ENCODE measurements around the gene CEP95. TPM values are rescaled to one million over a fixed set of nuclear protein-coding genes. Genes with fewer than 3 reads are reported as not detected.

Gene CEP95
- polyA plus RNA-seq, 2 of the 4 experiments (the other 2 are of a cell fraction): 30.0 to 73.0 TPM

DNA sequence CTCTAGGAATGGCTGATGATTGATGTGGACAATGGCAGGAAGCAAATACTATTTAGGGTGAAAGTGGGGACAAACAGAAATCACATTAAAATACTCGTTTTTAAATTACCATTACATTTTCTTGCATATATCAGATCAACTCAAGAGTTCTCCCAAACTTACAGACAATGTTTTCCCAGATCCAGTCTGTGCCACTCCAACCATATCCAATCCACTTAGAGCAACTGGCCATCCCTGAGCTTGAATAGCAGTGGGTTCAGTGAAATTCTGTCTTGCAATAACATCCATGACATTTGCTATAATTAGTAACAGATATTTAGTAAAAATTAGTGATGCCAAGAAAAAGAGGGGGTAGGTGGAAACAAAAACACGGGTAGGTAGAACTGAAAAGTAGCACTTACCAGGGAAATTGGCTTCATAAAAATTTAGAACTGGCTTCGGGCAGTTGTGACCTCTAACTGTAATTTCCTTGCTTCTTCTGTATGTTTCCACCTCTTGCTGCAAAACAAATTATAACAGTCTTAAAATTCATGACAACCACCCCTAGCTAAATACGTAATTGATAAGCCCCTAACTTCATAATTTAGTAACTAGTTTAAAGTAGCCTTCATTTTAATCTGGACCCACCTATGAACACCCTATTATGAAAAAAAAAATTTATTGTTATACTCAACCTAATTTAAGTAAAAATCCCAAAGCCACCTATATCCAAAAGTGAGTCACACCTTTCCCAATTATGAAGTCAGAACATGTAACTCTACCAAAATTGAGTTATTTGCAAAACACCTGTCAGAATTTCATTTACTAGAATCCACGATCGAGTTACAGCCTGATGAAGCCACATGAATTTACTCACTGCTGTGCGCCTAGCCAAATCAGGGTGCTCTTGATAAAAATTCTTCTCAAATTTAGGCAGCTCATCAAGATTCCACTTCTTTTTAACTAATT, 2.7 kb upstream of the CEP95 start (continued):
- TF ChIP-seq, protein P1, sequence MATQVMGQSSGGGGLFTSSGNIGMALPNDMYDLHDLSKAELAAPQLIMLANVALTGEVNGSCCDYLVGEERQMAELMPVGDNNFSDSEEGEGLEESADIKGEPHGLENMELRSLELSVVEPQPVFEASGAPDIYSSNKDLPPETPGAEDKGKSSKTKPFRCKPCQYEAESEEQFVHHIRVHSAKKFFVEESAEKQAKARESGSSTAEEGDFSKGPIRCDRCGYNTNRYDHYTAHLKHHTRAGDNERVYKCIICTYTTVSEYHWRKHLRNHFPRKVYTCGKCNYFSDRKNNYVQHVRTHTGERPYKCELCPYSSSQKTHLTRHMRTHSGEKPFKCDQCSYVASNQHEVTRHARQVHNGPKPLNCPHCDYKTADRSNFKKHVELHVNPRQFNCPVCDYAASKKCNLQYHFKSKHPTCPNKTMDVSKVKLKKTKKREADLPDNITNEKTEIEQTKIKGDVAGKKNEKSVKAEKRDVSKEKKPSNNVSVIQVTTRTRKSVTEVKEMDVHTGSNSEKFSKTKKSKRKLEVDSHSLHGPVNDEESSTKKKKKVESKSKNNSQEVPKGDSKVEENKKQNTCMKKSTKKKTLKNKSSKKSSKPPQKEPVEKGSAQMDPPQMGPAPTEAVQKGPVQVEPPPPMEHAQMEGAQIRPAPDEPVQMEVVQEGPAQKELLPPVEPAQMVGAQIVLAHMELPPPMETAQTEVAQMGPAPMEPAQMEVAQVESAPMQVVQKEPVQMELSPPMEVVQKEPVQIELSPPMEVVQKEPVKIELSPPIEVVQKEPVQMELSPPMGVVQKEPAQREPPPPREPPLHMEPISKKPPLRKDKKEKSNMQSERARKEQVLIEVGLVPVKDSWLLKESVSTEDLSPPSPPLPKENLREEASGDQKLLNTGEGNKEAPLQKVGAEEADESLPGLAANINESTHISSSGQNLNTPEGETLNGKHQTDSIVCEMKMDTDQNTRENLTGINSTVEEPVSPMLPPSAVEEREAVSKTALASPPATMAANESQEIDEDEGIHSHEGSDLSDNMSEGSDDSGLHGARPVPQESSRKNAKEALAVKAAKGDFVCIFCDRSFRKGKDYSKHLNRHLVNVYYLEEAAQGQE (IDR thresholded peaks at IDR 0.05): no peak
- TF ChIP-seq HOXB5 (CRISPR knock-in tag; IDR thresholded peaks at IDR 0.05): peak; percentile 47; the same call in 1 of the 2 replicates
- TF ChIP-seq, protein P2, sequence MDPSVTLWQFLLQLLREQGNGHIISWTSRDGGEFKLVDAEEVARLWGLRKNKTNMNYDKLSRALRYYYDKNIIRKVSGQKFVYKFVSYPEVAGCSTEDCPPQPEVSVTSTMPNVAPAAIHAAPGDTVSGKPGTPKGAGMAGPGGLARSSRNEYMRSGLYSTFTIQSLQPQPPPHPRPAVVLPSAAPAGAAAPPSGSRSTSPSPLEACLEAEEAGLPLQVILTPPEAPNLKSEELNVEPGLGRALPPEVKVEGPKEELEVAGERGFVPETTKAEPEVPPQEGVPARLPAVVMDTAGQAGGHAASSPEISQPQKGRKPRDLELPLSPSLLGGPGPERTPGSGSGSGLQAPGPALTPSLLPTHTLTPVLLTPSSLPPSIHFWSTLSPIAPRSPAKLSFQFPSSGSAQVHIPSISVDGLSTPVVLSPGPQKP (IDR thresholded peaks at IDR 0.05; ENCODE audit: low read depth, low read length): no peak
- no peak for TF ChIP-seq JUNB (IDR thresholded peaks at IDR 0.05)

GRCh38 chr17:64504769-64505339, 1.9 kb upstream of the CEP95 start:
- Histone ChIP-seq H3K9me3 (no peaks in the 10 kb centered on the region), H3K27ac (peak overlapping the region; percentile 96 to 97), H3K4me2 (peak overlapping the region; percentile 93), H3K4me1 (peaks cover 48% of the 10 kb centered on the region), H3K4me3 (peak overlapping the region; percentile 91)
- DNase-seq (ENCODE audit: low read depth in 1 of 2, low spot score in 1 of 2) (peak in 1 of 2 experiments; percentile 45), FAIRE-seq (no peak), ATAC-seq (no peak)
- ChIA-PET POLR2A (interaction anchor here (0.6 to 4.2 kb wide), 28 partner anchors 7 to 543 kb away, joined by 3 to 132 read pairs (median 4); partner anchors contain the start of genes POLG2 and SMURF2), CTCF (interaction anchor here (0.5 to 4.9 kb wide), 11 partner anchors 9 to 144 kb away, joined by 3 to 42 read pairs (median 4); partner anchors contain the start of gene POLG2)
- TF ChIP-seq ZSCAN20 (CRISPR knock-in tag; IDR thresholded peaks at IDR 0.05) (no peak), POLR2AphosphoS2 (conservative IDR thresholded peaks at IDR 0.05; ENCODE audit: low read length) (peak; percentile 75; the same call in 1 of the 2 replicates), ZFP36 (IDR thresholded peaks at IDR 0.05; ENCODE audit: borderline replicate concordance, partially characterized antibody) (no peak), MAFK (IDR thresholded peaks at IDR 0.05; ENCODE audit: partially characterized antibody) (peak; percentile 72), TFCP2L1 (CRISPR knock-in tag; IDR thresholded peaks at IDR 0.05) (0 out of 2 replicates have a peak, but pooled peaks have one; percentile 47), HOXB13 (CRISPR knock-in tag; IDR thresholded peaks at IDR 0.05; ENCODE audit: low read depth) (no peak)
- 2% methylated on average over 13 of the region's 13 CpGs for WGBS (ENCODE audit: missing lambda C conversion rate)

DNA sequence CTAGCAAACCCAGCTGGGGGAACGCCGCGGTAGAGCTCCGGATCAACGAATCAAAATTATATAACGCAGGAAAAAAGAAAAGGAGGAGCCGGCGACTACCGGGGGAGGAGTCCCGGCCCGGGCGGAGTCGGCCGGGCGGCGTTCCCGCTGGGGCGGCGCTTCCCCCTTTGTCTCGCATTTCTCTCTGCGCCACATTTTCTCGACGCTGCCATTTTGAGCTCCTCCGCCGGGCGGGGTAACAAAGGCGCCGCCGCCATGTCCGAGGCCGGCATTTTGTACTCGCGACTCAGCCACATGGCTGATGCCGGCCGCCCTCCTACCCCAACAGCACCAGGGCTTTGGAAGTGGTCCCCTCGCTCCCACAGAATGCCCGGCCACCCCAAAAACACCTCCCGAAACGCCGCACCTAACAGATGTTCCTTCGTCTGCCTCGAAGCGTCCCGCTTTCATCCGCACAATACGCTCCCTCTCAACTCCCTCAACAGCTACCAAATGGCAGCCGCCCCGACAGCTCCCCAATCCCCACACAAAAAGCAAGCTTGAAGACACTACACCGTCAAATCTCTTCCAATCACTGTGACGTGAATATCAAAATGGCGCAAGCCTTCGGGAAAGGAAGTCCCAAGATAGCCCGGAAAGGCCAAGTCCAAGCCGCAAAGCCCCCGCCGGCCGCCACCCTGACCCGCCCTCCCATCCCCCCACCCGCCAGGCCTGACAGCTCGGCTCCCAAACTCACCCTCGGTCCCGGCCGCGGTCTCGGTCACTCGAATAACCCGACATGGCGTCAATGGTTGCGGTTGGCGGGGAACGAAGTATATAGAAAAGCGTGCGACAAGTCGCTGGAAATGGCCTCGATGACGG, 1.2 kb upstream of the CEP95 start:
- H3K9me3 ChIP-seq: no peaks in the 10 kb centered on the region
- FAIRE-seq: no peak
- DNase-seq (ENCODE audit: low read depth in 1 of 2, low spot score in 1 of 2): peak; percentile 64 to 84
- ChIA-PET CTCF (interaction anchor here (0.5 to 4.9 kb wide), 15 partner anchors 8 to 144 kb away, joined by 3 to 42 read pairs (median 3); partner anchors contain the start of gene POLG2), POLR2A (interaction anchor here (0.6 to 4.2 kb wide), 40 partner anchors 8 to 662 kb away, joined by 3 to 132 read pairs (median 3); partner anchors contain the start of genes MILR1, POLG2 and SMURF2)
- H3K4me3 ChIP-seq: peak overlapping the region; percentile 91
- WGBS (ENCODE audit: missing lambda C conversion rate): under 1% methylated on average over 64 of the region's 76 CpGs
- peak overlapping the region; percentile 96 to 97 for H3K27ac ChIP-seq
- peak overlapping the region; percentile 93 for H3K4me2 ChIP-seq
- peaks cover 43% of the 10 kb centered on the region for H3K4me1 ChIP-seq
- ATAC-seq: peak; percentile 33 to 65
- TF ChIP-seq HEYL (CRISPR knock-in tag; IDR thresholded peaks at IDR 0.05) (no peak), MAX (IDR thresholded peaks at IDR 0.05) (peak; percentile 87), HES2 (IDR thresholded peaks at IDR 0.05) (no peak), RAD21 (conservative IDR thresholded peaks at IDR 0.05 in 1 of 2, IDR thresholded peaks at IDR 0.05 in 1 of 2) (no peak), FOSL2 (IDR thresholded peaks at IDR 0.05) (no peak), FOSL2 (CRISPR knock-in tag; IDR thresholded peaks at IDR 0.05) (0 out of 2 replicates have a peak, but pooled peaks have one; percentile 6), BHLHE40 (IDR thresholded peaks at IDR 0.05; ENCODE audit: low read depth, low read length) (no peak), ESRRA (IDR thresholded peaks at IDR 0.05; ENCODE audit: borderline replicate concordance, low read length) (no peak), RARB (CRISPR knock-in tag; IDR thresholded peaks at IDR 0.05) (peak; percentile 86; the same call in 1 of the 2 replicates), EHF (CRISPR knock-in tag; IDR thresholded peaks at IDR 0.05) (no peak), PHF8 (IDR thresholded peaks at IDR 0.05; ENCODE audit: borderline replicate concordance, low read depth) (peak; percentile 90; the same call in 1 of the 2 replicates), HDAC2 (IDR thresholded peaks at IDR 0.05) (no peak)
- TF ChIP-seq, protein P3, sequence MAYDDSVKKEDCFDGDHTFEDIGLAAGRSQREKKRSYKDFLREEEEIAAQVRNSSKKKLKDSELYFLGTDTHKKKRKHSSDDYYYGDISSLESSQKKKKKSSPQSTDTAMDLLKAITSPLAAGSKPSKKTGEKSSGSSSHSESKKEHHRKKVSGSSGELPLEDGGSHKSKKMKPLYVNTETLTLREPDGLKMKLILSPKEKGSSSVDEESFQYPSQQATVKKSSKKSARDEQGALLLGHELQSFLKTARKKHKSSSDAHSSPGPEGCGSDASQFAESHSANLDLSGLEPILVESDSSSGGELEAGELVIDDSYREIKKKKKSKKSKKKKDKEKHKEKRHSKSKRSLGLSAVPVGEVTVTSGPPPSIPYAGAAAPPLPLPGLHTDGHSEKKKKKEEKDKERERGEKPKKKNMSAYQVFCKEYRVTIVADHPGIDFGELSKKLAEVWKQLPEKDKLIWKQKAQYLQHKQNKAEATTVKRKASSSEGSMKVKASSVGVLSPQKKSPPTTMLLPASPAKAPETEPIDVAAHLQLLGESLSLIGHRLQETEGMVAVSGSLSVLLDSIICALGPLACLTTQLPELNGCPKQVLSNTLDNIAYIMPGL (CRISPR knock-in tag; IDR thresholded peaks at IDR 0.05; ENCODE audit: borderline replicate concordance): 0 out of 2 replicates have a peak, but pooled peaks have one; percentile 44

All from A549 (cell line).